ENCODE results near the gene GMNN.

Gene GMNN

GRCh38 chr6:24822696-24823095 lies 48.0 kb downstream of the GMNN start:
- Histone ChIP-seq H3K9ac (ENCODE audit: low read depth, low read length) (no peak overlapping the region), H3K9me3 (ENCODE audit: control insufficient read depth, insufficient read depth, low read length) (no peaks in the 10 kb centered on the region), H3K27me3 (ENCODE audit: control insufficient read depth, insufficient read depth, low read length) (no peaks in the 10 kb centered on the region), H3K4me1 (ENCODE audit: control insufficient read depth, insufficient read depth, low read length) (no peaks in the 10 kb centered on the region), H3K36me3 (ENCODE audit: control insufficient read depth, insufficient read depth, low read length) (no peaks in the 10 kb centered on the region), H3K4me3 (ENCODE audit: low read depth, low read length) (no peak overlapping the region)

GRCh38 chr6:24823185-24823584 lies 48.4 kb downstream of the GMNN start:
- Histone ChIP-seq H3K9me3 (ENCODE audit: control insufficient read depth, insufficient read depth, low read length) (no peaks in the 10 kb centered on the region), H3K27me3 (ENCODE audit: control insufficient read depth, insufficient read depth, low read length) (no peaks in the 10 kb centered on the region), H3K36me3 (ENCODE audit: control insufficient read depth, insufficient read depth, low read length) (no peaks in the 10 kb centered on the region), H3K9ac (ENCODE audit: low read depth, low read length) (no peak overlapping the region), H3K4me1 (ENCODE audit: control insufficient read depth, insufficient read depth, low read length) (no peaks in the 10 kb centered on the region), H3K4me3 (ENCODE audit: low read depth, low read length) (no peak overlapping the region)

- Histone ChIP-seq H3K4me3 (ENCODE audit: low read depth, low read length) (no peak overlapping the region), H3K4me1 (ENCODE audit: control insufficient read depth, insufficient read depth, low read length) (no peaks in the 10 kb centered on the region), H3K9ac (ENCODE audit: low read depth, low read length) (no peak overlapping the region), H3K27me3 (ENCODE audit: control insufficient read depth, insufficient read depth, low read length) (no peaks in the 10 kb centered on the region), H3K9me3 (ENCODE audit: control insufficient read depth, insufficient read depth, low read length) (no peaks in the 10 kb centered on the region), H3K36me3 (ENCODE audit: control insufficient read depth, insufficient read depth, low read length) (no peaks in the 10 kb centered on the region)
Measured at GRCh38 chr6:24824142-24824938, 49.6 kb downstream of the GMNN start.

- no peak overlapping the region for H3K4me3 ChIP-seq (ENCODE audit: low read depth, low read length)
- H3K36me3 ChIP-seq (ENCODE audit: control insufficient read depth, insufficient read depth, low read length), result no peaks in the 10 kb centered on the region
- H3K27me3 ChIP-seq (ENCODE audit: control insufficient read depth, insufficient read depth, low read length), result no peaks in the 10 kb centered on the region
- H3K9me3 ChIP-seq (ENCODE audit: control insufficient read depth, insufficient read depth, low read length), result no peaks in the 10 kb centered on the region
- H3K9ac ChIP-seq (ENCODE audit: low read depth, low read length), result no peak overlapping the region
- no peaks in the 10 kb centered on the region for H3K4me1 ChIP-seq (ENCODE audit: control insufficient read depth, insufficient read depth, low read length)
Measured at GRCh38 chr6:24825130-24825630, 50.4 kb downstream of the GMNN start.

- Histone ChIP-seq H3K27me3 (ENCODE audit: control insufficient read depth, insufficient read depth, low read length) (no peaks in the 10 kb centered on the region), H3K4me1 (ENCODE audit: control insufficient read depth, insufficient read depth, low read length) (no peaks in the 10 kb centered on the region), H3K4me3 (ENCODE audit: low read depth, low read length) (no peak overlapping the region), H3K9me3 (ENCODE audit: control insufficient read depth, insufficient read depth, low read length) (no peaks in the 10 kb centered on the region), H3K36me3 (ENCODE audit: control insufficient read depth, insufficient read depth, low read length) (no peaks in the 10 kb centered on the region), H3K9ac (ENCODE audit: low read depth, low read length) (no peak overlapping the region)
Measured at GRCh38 chr6:24827162-24827561, 52.4 kb downstream of the GMNN start.

- Histone ChIP-seq H3K36me3 (ENCODE audit: control insufficient read depth, insufficient read depth, low read length) (no peaks in the 10 kb centered on the region), H3K9ac (ENCODE audit: low read depth, low read length) (no peak overlapping the region), H3K9me3 (ENCODE audit: control insufficient read depth, insufficient read depth, low read length) (no peaks in the 10 kb centered on the region)
Measured at GRCh38 chr6:24827970-24828369, 53.2 kb downstream of the GMNN start.

DNA sequence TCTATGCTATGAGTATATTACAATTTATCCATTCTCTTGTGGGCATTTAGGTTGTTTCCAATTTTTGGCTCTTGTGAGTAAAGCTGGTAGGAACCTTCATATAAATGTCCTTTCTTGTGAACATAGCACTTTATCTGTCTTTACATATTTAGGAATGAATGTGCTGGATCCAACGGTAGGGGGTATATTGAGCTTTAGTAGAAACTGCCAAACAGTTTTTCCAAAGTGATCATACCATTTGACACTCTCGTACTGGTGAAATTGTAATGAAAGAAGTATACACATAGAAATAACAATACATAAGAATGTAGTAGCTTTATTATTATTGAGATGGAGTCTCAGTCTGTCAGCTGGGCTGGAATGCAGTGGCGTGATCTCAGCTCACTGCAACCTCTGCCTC lies 54.9 kb downstream of the GMNN start:
- Histone ChIP-seq H3K36me3 (ENCODE audit: control insufficient read depth, insufficient read depth, low read length) (no peaks in the 10 kb centered on the region), H3K4me1 (ENCODE audit: control insufficient read depth, insufficient read depth, low read length) (no peaks in the 10 kb centered on the region), H3K9me3 (ENCODE audit: control insufficient read depth, insufficient read depth, low read length) (no peaks in the 10 kb centered on the region), H3K27me3 (ENCODE audit: control insufficient read depth, insufficient read depth, low read length) (no peaks in the 10 kb centered on the region), H3K4me3 (ENCODE audit: low read depth, low read length) (no peak overlapping the region), H3K9ac (ENCODE audit: low read depth, low read length) (no peak overlapping the region)

More at GRCh38 chr6:24827970-24828369, 53.2 kb downstream of the GMNN start:
- H3K27me3 ChIP-seq (ENCODE audit: control insufficient read depth, insufficient read depth, low read length), result no peaks in the 10 kb centered on the region
- H3K4me1 ChIP-seq (ENCODE audit: control insufficient read depth, insufficient read depth, low read length), result no peaks in the 10 kb centered on the region
- no peak overlapping the region for H3K4me3 ChIP-seq (ENCODE audit: low read depth, low read length)

DNA sequence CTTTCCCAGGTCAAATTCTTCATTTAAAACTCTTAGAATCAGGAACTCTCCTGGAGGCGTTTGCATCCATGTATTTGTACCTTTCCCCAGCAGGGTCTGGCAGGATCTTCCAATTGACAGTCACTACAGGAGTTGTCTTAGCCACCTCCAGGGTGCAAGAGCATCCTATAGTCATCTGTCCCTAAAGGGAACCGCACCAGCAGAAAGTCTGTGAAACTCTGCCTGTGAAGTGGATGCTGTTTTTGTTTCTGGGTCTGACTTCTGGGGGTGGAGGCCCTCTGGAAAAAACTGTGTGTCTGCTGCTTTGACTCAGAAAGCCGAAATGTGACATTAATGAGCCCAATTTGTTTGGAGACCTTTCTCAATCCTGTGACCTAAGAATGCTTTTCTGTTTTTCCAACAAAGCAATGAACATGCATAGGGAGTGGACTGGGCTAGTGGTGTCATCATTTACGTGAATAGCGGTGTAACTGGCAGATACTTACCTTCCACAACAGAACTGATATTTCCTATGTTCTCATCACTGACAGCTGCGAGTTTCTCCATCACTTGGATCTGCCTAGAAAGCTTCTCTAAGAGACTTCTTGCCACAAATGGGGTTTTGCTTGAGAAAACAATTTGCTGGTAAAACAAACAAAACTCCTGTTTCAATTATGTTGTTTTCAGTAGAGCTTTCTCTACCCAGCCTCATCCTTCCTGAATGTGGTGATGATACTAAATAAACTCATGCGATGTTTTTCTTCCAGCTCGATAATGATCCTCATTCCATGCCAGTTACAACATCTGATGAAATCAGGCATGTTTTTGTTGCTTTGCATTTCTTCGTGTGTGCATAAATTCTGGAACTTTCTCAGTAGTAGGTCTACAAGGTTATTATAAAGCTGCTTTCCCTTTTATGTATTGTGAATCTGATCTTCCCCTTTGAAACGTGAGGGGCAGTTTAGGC lies 57.3 kb downstream of the GMNN start:
- H3K4me1 ChIP-seq (ENCODE audit: control insufficient read depth, insufficient read depth, low read length), result no peaks in the 10 kb centered on the region
- no peak overlapping the region for H3K9ac ChIP-seq (ENCODE audit: low read depth, low read length)
- no peaks in the 10 kb centered on the region for H3K27me3 ChIP-seq (ENCODE audit: control insufficient read depth, insufficient read depth, low read length)
- H3K36me3 ChIP-seq (ENCODE audit: control insufficient read depth, insufficient read depth, low read length), result no peaks in the 10 kb centered on the region
- no peak overlapping the region for H3K4me3 ChIP-seq (ENCODE audit: low read depth, low read length)
- no peaks in the 10 kb centered on the region for H3K9me3 ChIP-seq (ENCODE audit: control insufficient read depth, insufficient read depth, low read length)

DNA sequence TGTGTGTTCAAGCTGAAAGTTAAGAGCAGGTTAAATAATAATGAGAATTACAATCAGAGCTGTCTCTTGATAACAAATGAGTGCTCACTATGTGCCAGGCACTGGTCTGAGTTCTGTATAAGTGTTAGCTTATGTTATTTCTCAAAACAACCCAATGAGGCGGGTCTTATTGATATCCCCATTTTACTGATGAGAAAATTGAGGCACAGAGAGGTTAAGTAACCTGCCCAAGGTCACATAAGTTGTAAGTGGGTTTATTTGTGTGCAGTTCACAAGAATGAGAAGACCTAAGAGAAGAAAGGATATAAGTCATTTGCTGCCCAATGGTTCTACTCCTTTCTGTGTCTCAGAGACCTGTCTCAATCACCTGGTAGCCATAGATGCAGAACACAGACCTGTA lies 58.1 kb downstream of the GMNN start:
- H3K36me3 ChIP-seq (ENCODE audit: control insufficient read depth, insufficient read depth, low read length), result no peaks in the 10 kb centered on the region
- no peaks in the 10 kb centered on the region for H3K27me3 ChIP-seq (ENCODE audit: control insufficient read depth, insufficient read depth, low read length)
- no peaks in the 10 kb centered on the region for H3K9me3 ChIP-seq (ENCODE audit: control insufficient read depth, insufficient read depth, low read length)
- H3K9ac ChIP-seq (ENCODE audit: low read depth, low read length), result no peak overlapping the region
- H3K4me1 ChIP-seq (ENCODE audit: control insufficient read depth, insufficient read depth, low read length), result no peaks in the 10 kb centered on the region
- H3K4me3 ChIP-seq (ENCODE audit: low read depth, low read length), result no peak overlapping the region

- H3K4me3 ChIP-seq (ENCODE audit: low read depth, low read length), result no peak overlapping the region
- no peaks in the 10 kb centered on the region for H3K36me3 ChIP-seq (ENCODE audit: control insufficient read depth, insufficient read depth, low read length)
- H3K9me3 ChIP-seq (ENCODE audit: control insufficient read depth, insufficient read depth, low read length), result no peaks in the 10 kb centered on the region
- no peak overlapping the region for H3K9ac ChIP-seq (ENCODE audit: low read depth, low read length)
- no peaks in the 10 kb centered on the region for H3K27me3 ChIP-seq (ENCODE audit: control insufficient read depth, insufficient read depth, low read length)
- H3K4me1 ChIP-seq (ENCODE audit: control insufficient read depth, insufficient read depth, low read length), result no peaks in the 10 kb centered on the region
Measured at GRCh38 chr6:24833711-24834386, 59.1 kb downstream of the GMNN start.
